Kidney tubule cell (primary cell): ENCODE measurements around the gene OPRD1.

Experiments used
- DNase-seq: peaks from one replicate; pipeline ENCODE4 v3.0.0-alpha.2; 2018; ENCODE audit warnings: low spot score

Gene OPRD1

GRCh38 chr1:28910379-28911115 lies 98.6 kb downstream of the OPRD1 start:
- no peak for DNase-seq

DNA sequence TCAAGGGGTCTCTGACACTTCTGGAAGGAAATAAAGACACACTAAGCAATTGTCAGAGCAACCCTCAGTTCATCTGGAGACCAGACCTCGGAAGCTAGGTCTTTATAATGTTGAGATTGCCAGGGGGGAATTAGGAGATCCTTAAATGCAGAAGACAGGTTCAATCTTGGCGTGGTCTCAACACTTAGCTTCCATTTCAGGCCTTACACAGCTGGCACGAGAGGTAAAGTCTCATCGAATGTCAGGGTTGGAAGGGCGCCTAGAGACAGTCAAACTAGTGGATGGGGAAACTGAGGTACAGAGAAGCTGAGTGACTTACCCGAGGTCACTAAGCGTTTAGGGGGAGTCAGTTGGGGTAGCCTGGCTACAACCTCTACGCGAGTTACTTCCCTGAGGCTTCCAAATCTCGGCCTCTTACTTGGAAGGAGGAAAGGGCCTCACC lies 101.8 kb downstream of the OPRD1 start:
- no peak for DNase-seq

DNA sequence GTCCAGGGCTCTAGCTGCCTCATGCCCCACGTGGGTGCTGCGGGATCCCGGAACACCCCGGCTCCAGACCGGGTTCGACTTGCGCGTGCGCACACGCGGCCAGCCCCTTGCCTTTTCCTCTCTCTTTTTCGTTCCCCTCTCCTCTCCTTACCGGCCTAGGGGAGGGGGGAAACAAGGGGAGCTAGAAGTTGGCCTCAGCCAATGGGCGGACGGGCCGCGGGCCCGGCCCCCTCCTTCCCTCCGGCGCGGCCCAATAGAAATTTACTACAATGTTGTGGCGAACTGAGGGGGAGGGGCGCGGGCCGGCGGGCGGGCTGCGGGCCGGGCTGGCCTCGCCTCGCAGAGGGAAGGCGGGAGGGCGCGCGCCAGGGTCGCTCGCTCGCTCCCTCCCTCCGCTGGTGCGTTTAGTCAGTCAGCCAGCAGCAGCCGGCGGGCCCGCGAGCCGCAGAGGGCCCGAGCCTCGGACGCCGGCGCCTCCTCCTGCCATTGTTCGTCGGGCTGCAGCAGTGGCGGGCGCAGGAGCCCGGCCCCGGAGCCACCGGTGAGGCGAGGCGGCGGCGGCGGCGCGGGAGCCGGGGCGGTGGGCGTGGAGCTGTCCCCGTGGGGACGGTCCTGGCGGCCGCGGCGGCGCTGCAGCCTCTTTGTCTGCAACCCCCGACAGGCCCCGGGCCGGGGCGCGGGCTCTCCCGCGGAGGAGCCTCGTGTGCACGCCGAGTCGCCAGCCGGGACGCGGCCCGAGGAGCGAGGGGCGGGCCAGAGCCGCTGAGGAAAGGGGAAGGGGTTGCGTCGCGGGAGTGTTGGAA lies 102.5 kb downstream of the OPRD1 start, which contains the start of gene EPB41:
EPB41 (plus strand) TSS at position 342 of the 803 bp plus-strand sequence. CDS start 72,869 bp downstream, outside the sequence.
- peak; percentile 91 for DNase-seq

- peak; percentile 43 for DNase-seq
These were observed 103.3 kb downstream of the OPRD1 start for GRCh38 chr1:28915031-28915895.

DNA sequence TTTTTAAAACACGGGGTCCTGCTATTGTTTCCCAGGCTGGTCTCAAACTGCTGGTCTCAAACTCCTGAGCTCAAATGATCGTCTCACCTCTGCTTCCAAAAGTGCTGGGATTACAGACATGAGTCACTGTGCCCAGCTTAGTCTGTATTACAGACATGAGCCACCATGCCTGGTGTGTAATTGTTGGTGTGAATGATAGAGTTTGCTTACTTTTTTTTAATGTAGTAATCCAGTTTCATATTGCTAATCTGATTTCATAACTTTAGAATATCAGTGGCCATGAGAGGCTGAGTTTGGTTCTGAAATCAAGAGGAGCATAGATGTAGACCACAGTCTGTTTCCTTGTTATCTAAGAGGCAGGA lies 105.8 kb downstream of the OPRD1 start:
- DNase-seq: no peak
